Endothelial cell of hepatic sinusoid (primary cell): ENCODE measurements around the gene CRYGC.
"Not testable (repeated sequence)": the region's sequence is repeated elsewhere in the genome, so short reads cannot be mapped to it uniquely, and the experiment has no call there.

Source experiments
- in situ Hi-C: cut with HindIII; loops from 2 replicates; pipeline ENCODE4 v1.10.0; 2017; ENCODE audit warnings: low sequenced_read_pairs

The CRYGC gene

GRCh38 chr2:208138334-208138733 lies 8.7 kb upstream of the CRYGC start:
- in situ Hi-C loops = not testable (repeated sequence)

- in situ Hi-C loops = no loop called here
These were observed 7.1 kb upstream of the CRYGC start for GRCh38 chr2:208136716-208137094.

GRCh38 chr2:208135794-208136715 lies 6.4 kb upstream of the CRYGC start:
- in situ Hi-C loops = no loop called here

- in situ Hi-C loops = no loop called here
These were observed 5.4 kb upstream of the CRYGC start for GRCh38 chr2:208134928-208135586.

- in situ Hi-C loops = no loop called here
These were observed 1.1 kb upstream of the CRYGC start for GRCh38 chr2:208130712-208131110.

- in situ Hi-C loops = no loop called here
These were observed 1.5 kb downstream of the CRYGC start for GRCh38 chr2:208128136-208128535.

- in situ Hi-C loops = no loop called here
These were observed 2.5 kb downstream of the CRYGC start for GRCh38 chr2:208127090-208127489.

GRCh38 chr2:208125251-208125650 lies 4.4 kb downstream of the CRYGC start:
- in situ Hi-C loops = no loop called here

GRCh38 chr2:208124013-208124715 lies 5.5 kb downstream of the CRYGC start, which contains the start of gene CRYGD:
Gene CRYGD (minus strand): TSS chr2:208124524. CDS start chr2:208124473, 51 bp downstream.
- in situ Hi-C loops = not testable (repeated sequence)

GRCh38 chr2:208122248-208122647 lies 7.4 kb downstream of the CRYGC start:
- in situ Hi-C loops = no loop called here

GRCh38 chr2:208118918-208119317 lies 10.7 kb downstream of the CRYGC start:
- in situ Hi-C loops = no loop called here

GRCh38 chr2:208117390-208117789 lies 12.2 kb downstream of the CRYGC start:
- in situ Hi-C loops = not testable (repeated sequence)

GRCh38 chr2:208112969-208113368 lies 16.7 kb downstream of the CRYGC start:
- in situ Hi-C loops = no loop called here

- in situ Hi-C loops = not testable (repeated sequence)
These were observed 17.3 kb downstream of the CRYGC start for GRCh38 chr2:208112273-208112745.

- in situ Hi-C loops = no loop called here
These were observed 26.0 kb downstream of the CRYGC start for GRCh38 chr2:208103616-208104015.

GRCh38 chr2:208101716-208102631 lies 27.7 kb downstream of the CRYGC start:
- in situ Hi-C loops = no loop called here

- in situ Hi-C loops = no loop called here
These were observed 29.8 kb downstream of the CRYGC start for GRCh38 chr2:208099682-208100470.

- in situ Hi-C loops = not testable (repeated sequence)
These were observed 30.9 kb downstream of the CRYGC start for GRCh38 chr2:208098701-208099100.

- in situ Hi-C loops = no loop called here
These were observed 31.4 kb downstream of the CRYGC start for GRCh38 chr2:208098267-208098666.
